Calu3 (cell line): ENCODE results near the gene CNOT2. TPM values are rescaled to one million over a fixed set of nuclear protein-coding genes. Genes with fewer than 3 reads are reported as not detected.

Source experiments
- BruUV-seq: library from RNA; stranded (reverse); fragments of 400-500 nt; replicated peaks from 2 replicates; lab custom pipeline; 2021; lab: Mats Ljungman, UMichigan
- CTCF ChIA-PET: fragments of 300-600 bp; sonication (Branson Sonifier 250); formaldehyde crosslinking; loops from one replicate; lab custom pipeline; 2022; ENCODE audit warnings: antibody characterized with exemption; lab: Charles Lee
- DNase-seq: peaks from one replicate; pipeline ENCODE4 v3.0.0; 2022
- H3K27ac Mint-ChIP-seq: one replicate; pipeline ENCODE4 v1.8.0; 2022; ENCODE audit warnings: mixed read lengths; ENCODE audit not compliant: unreplicated experiment
- H3K27me3 Mint-ChIP-seq: one replicate; pipeline ENCODE4 v1.8.0; 2022; ENCODE audit warnings: mixed read lengths; ENCODE audit not compliant: unreplicated experiment
- H3K36me3 Mint-ChIP-seq: one replicate; pipeline ENCODE4 v1.8.0; 2022; ENCODE audit warnings: mild to moderate bottlenecking, moderate library complexity, mixed read lengths; ENCODE audit not compliant: insufficient read depth, unreplicated experiment
- H3K4me1 Mint-ChIP-seq: one replicate; pipeline ENCODE4 v1.8.0; 2022; ENCODE audit warnings: mild to moderate bottlenecking, low read depth, mixed read lengths; ENCODE audit not compliant: unreplicated experiment
- H3K4me3 Mint-ChIP-seq: one replicate; pipeline ENCODE4 v1.8.0; 2022; ENCODE audit warnings: mild to moderate bottlenecking, low read depth, moderate library complexity, mixed read lengths; ENCODE audit not compliant: unreplicated experiment
- H3K9me3 Mint-ChIP-seq: one replicate; pipeline ENCODE4 v1.8.0; 2022; ENCODE audit warnings: low read depth, mixed read lengths; ENCODE audit not compliant: unreplicated experiment
- intact Hi-C: fragments of 100-400 bp; cut with micrococcal nuclease; formaldehyde crosslinking; loops from one replicate; pipeline ENCODE4 v1.10.0; 2022; ENCODE audit not compliant: unreplicated experiment
- total RNA-seq: library from RNA; stranded (reverse); gene quantifications from 2 replicates; pipeline ENCODE4 v1.2.3, GENCODE V29; 2022
- TF ChIP-seq, protein P1 (sequence below): fragments of 200-600 bp; IDR thresholded peaks from one replicate; pipeline ENCODE4 v1.8.0; 2022; ENCODE audit warnings: antibody characterized with exemption; ENCODE audit not compliant: unreplicated experiment

Gene CNOT2
- total RNA-seq, 1 experiment from 2014 or later, result 126 TPM

GRCh38 chr12:70264067-70264867 is 21.0 kb downstream of the CNOT2 start:
- TF ChIP-seq, protein P1, sequence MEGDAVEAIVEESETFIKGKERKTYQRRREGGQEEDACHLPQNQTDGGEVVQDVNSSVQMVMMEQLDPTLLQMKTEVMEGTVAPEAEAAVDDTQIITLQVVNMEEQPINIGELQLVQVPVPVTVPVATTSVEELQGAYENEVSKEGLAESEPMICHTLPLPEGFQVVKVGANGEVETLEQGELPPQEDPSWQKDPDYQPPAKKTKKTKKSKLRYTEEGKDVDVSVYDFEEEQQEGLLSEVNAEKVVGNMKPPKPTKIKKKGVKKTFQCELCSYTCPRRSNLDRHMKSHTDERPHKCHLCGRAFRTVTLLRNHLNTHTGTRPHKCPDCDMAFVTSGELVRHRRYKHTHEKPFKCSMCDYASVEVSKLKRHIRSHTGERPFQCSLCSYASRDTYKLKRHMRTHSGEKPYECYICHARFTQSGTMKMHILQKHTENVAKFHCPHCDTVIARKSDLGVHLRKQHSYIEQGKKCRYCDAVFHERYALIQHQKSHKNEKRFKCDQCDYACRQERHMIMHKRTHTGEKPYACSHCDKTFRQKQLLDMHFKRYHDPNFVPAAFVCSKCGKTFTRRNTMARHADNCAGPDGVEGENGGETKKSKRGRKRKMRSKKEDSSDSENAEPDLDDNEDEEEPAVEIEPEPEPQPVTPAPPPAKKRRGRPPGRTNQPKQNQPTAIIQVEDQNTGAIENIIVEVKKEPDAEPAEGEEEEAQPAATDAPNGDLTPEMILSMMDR, result no peak
- no peaks in the 10 kb centered on the region for H3K27me3 Mint-ChIP-seq
- intact Hi-C loops, result no loop called here
- no peak overlapping the region for H3K27ac Mint-ChIP-seq
- DNase-seq, result no peak
- H3K9me3 Mint-ChIP-seq, result no peaks in the 10 kb centered on the region
- H3K4me3 Mint-ChIP-seq, result no peak overlapping the region
- no peaks in the 10 kb centered on the region for H3K36me3 Mint-ChIP-seq
- peaks cover 15% of the 10 kb centered on the region for H3K4me1 Mint-ChIP-seq
- BruUV-seq, result no TSS peak
- CTCF ChIA-PET, result no interaction called here

DNA sequence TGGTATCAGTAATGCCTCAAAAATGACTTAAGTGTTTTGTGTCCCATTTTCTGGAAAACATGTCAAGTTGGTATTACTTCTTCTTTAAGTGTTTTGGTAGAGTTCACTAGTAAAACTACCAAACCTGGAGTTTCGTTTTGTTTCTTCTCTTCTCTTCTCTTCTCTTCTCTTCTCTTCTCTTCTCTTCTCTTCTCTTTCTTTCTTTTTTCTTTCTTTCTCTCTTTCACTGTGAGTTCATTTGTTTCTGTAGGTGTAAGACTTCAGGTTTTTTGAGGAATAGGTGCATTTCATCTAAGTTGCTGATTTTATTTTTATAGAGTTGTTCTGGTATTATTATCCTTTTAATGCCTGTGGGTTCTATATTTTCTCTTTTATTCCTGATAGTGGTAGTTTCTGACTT is 21.9 kb downstream of the CNOT2 start:
- H3K27me3 Mint-ChIP-seq, result no peaks in the 10 kb centered on the region
- TF ChIP-seq, protein P1, result no peak
- DNase-seq, result no peak
- no TSS peak for BruUV-seq
- no peak overlapping the region for H3K4me3 Mint-ChIP-seq
- no peak overlapping the region for H3K27ac Mint-ChIP-seq
- intact Hi-C loops, result no loop called here
- peaks cover 15% of the 10 kb centered on the region for H3K4me1 Mint-ChIP-seq
- no peaks in the 10 kb centered on the region for H3K9me3 Mint-ChIP-seq
- CTCF ChIA-PET, result no interaction called here
- no peaks in the 10 kb centered on the region for H3K36me3 Mint-ChIP-seq

GRCh38 chr12:70267550-70267949 is 24.3 kb downstream of the CNOT2 start:
- H3K36me3 Mint-ChIP-seq, result peaks cover 6% of the 10 kb centered on the region
- DNase-seq, result no peak
- BruUV-seq, result no TSS peak
- peaks cover 36% of the 10 kb centered on the region for H3K4me1 Mint-ChIP-seq
- no peak overlapping the region for H3K27ac Mint-ChIP-seq
- no peak overlapping the region for H3K4me3 Mint-ChIP-seq
- CTCF ChIA-PET, result no interaction called here
- no peaks in the 10 kb centered on the region for H3K27me3 Mint-ChIP-seq
- no peaks in the 10 kb centered on the region for H3K9me3 Mint-ChIP-seq
- TF ChIP-seq, protein P1, result no peak
- intact Hi-C loops, result no loop called here

DNA sequence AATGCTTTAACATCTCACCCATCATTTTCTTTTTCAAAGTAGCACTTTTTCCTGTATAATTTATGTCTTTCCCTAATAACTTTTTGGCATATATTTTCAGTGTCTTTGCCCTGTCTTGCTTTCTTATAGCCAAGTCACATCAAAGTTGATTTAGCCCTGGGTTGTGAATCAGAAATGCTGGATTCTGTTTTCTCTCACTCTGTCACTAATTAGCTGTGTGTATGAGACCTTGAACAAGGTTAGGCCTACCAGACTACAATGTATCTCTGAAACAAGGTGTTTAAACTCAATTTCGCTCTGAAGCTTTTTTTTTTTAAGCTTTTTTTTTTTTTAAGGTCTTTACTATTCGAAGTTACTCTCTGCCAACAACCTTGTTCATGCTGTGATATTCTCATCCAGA is 25.7 kb downstream of the CNOT2 start:
- Mint-ChIP-seq H3K27me3 (no peaks in the 10 kb centered on the region), H3K36me3 (peaks cover 7% of the 10 kb centered on the region), H3K4me1 (peaks cover 44% of the 10 kb centered on the region), H3K27ac (no peak overlapping the region), H3K9me3 (no peaks in the 10 kb centered on the region), H3K4me3 (no peak overlapping the region)
- TF ChIP-seq, protein P1, result no peak
- DNase-seq, result no peak
- intact Hi-C loops, result no loop called here
- CTCF ChIA-PET, result no interaction called here
- BruUV-seq, result no TSS peak
